DOHH2 (cell line): ENCODE measurements around the gene SLC45A1.

Experiments used
- H3F3A ChIP-seq: fragments of 200-600 bp; sonication (generic), shearing (Covaris generic); 2 replicates; pipeline ENCODE4 v1.6.0; 2016; ENCODE audit warnings: antibody characterized with exemption, mild to moderate bottlenecking; ENCODE audit not compliant: control insufficient read depth, insufficient read depth
- H3K27ac ChIP-seq: fragments of 200-600 bp; sonication (generic); 2 replicates; pipeline ENCODE4 v1.5.1; 2014; ENCODE audit warnings: low read depth, mild to moderate bottlenecking, low read length, moderate library complexity
- H3K27me3 ChIP-seq: fragments of 200-600 bp; sonication (generic); 2 replicates; pipeline ENCODE4 v1.6.1; 2014; ENCODE audit warnings: mild to moderate bottlenecking, low read length, mixed read lengths; ENCODE audit not compliant: control insufficient read depth
- H3K36me3 ChIP-seq: fragments of 200-600 bp; sonication (generic); 2 replicates; pipeline ENCODE4 v1.6.1; 2014; ENCODE audit warnings: mild to moderate bottlenecking, low read length, moderate library complexity, mixed read lengths; ENCODE audit not compliant: control insufficient read depth
- H3K4me1 ChIP-seq: fragments of 200-600 bp; sonication (generic); 2 replicates; pipeline ENCODE4 v1.6.1; 2014; ENCODE audit warnings: mild to moderate bottlenecking, low read length, mixed read lengths; ENCODE audit not compliant: control insufficient read depth
- H3K4me2 ChIP-seq: fragments of 200-600 bp; sonication (generic); 2 replicates; pipeline ENCODE4 v1.6.0; 2014; ENCODE audit warnings: mild to moderate bottlenecking, low read length, moderate library complexity
- H3K4me3 ChIP-seq: fragments of 200-600 bp; sonication (generic); 2 replicates; pipeline ENCODE4 v1.5.1; 2014; ENCODE audit warnings: mild to moderate bottlenecking, low read length, mixed read lengths
- H3K79me2 ChIP-seq: fragments of 200-600 bp; sonication (generic); 2 replicates; pipeline ENCODE4 v1.6.1; 2014; ENCODE audit warnings: mild to moderate bottlenecking, low read length, mixed read lengths; ENCODE audit not compliant: control insufficient read depth
- H3K9me2 ChIP-seq: fragments of 200-600 bp; sonication (generic); replicated peaks from 2 replicates; pipeline ENCODE4 v1.6.1; 2014; ENCODE audit warnings: mild to moderate bottlenecking, low read length, mixed read lengths; ENCODE audit not compliant: control insufficient read depth
- H3K9me3 ChIP-seq: fragments of 200-600 bp; sonication (generic); 2 replicates; pipeline ENCODE4 v1.6.1; 2014; ENCODE audit warnings: antibody characterized with exemption, low read length, mixed read lengths; ENCODE audit not compliant: control insufficient read depth, insufficient read depth
- H4K20me1 ChIP-seq: fragments of 200-600 bp; sonication (generic); 2 replicates; pipeline ENCODE4 v1.6.0; 2014; ENCODE audit warnings: low read depth, mild to moderate bottlenecking, antibody characterized with exemption, low read length, moderate library complexity; ENCODE audit not compliant: control insufficient read depth, insufficient read depth
- CTCF ChIP-seq: fragments of 200-600 bp; sonication (generic); IDR thresholded peaks from one replicate; pipeline ENCODE4 v1.5.1; 2014; ENCODE audit warnings: antibody characterized with exemption, mild to moderate bottlenecking, low read depth, low read length; ENCODE audit not compliant: poor library complexity, severe bottlenecking
- EZH2phosphoT487 ChIP-seq: fragments of 200-600 bp; sonication (generic); IDR thresholded peaks from 2 replicates; pipeline ENCODE4 v1.6.1; 2017; ENCODE audit warnings: borderline replicate concordance, mild to moderate bottlenecking, antibody characterized with exemption, low read length, moderate library complexity, mixed read lengths

The SLC45A1 gene

GRCh38 chr1:8374812-8375211 lies 56.9 kb downstream of the SLC45A1 start:
- H3K4me1 ChIP-seq, result no peaks in the 10 kb centered on the region
- no peak overlapping the region for H3K27ac ChIP-seq
- H3K27me3 ChIP-seq, result no peaks in the 10 kb centered on the region
- H4K20me1 ChIP-seq, result 0 out of 2 replicates have a peak, but pooled peaks cover 6% of the 10 kb centered on the region
- no peaks in the 10 kb centered on the region for H3K9me3 ChIP-seq
- H3K9me2 ChIP-seq, result no peaks in the 10 kb centered on the region
- no peak overlapping the region for H3K4me2 ChIP-seq
- H3K79me2 ChIP-seq, result peaks cover 92% of the 10 kb centered on the region
- no peak overlapping the region for H3K4me3 ChIP-seq
- H3K36me3 ChIP-seq, result peaks cover 85% of the 10 kb centered on the region
- H3F3A ChIP-seq, result peaks cover 5% of the 10 kb centered on the region
- TF ChIP-seq EZH2phosphoT487 (no peak), CTCF (peak; percentile 71)

- TF ChIP-seq EZH2phosphoT487, result no peak
- TF ChIP-seq CTCF, result no peak
These were observed 58.5 kb downstream of the SLC45A1 start for GRCh38 chr1:8376358-8376840.

GRCh38 chr1:8377271-8377981 lies 59.5 kb downstream of the SLC45A1 start:
- Histone ChIP-seq H3K27me3 (no peaks in the 10 kb centered on the region), H3K4me3 (no peak overlapping the region), H3K9me3 (no peaks in the 10 kb centered on the region), H3K79me2 (peaks cover 92% of the 10 kb centered on the region), H3K36me3 (peaks cover 82% of the 10 kb centered on the region), H3K9me2 (no peaks in the 10 kb centered on the region), H4K20me1 (0 out of 2 replicates have a peak, but pooled peaks cover 12% of the 10 kb centered on the region), H3K4me1 (no peaks in the 10 kb centered on the region), H3K4me2 (no peak overlapping the region), H3F3A (peaks cover 5% of the 10 kb centered on the region), H3K27ac (no peak overlapping the region)
- no peak for TF ChIP-seq CTCF
- no peak for TF ChIP-seq EZH2phosphoT487

More at GRCh38 chr1:8376358-8376840, 58.5 kb downstream of the SLC45A1 start:
- H3K36me3 ChIP-seq, result peaks cover 82% of the 10 kb centered on the region
- H3K9me3 ChIP-seq, result no peaks in the 10 kb centered on the region
- no peaks in the 10 kb centered on the region for H3K4me1 ChIP-seq
- peaks cover 5% of the 10 kb centered on the region for H3F3A ChIP-seq
- no peaks in the 10 kb centered on the region for H3K27me3 ChIP-seq
- 0 out of 2 replicates have a peak, but pooled peaks cover 6% of the 10 kb centered on the region for H4K20me1 ChIP-seq
- no peak overlapping the region for H3K4me2 ChIP-seq
- H3K9me2 ChIP-seq, result no peaks in the 10 kb centered on the region
- peaks cover 92% of the 10 kb centered on the region for H3K79me2 ChIP-seq
- no peak overlapping the region for H3K27ac ChIP-seq
- H3K4me3 ChIP-seq, result no peak overlapping the region
